Adrenal gland (tissue), 12 donors: ENCODE results near the gene PRRT4. TPM values are rescaled to one million over a fixed set of nuclear protein-coding genes. Genes with fewer than 3 reads are reported as not detected.

Source experiments
- DNase-seq, 7 donors: peaks; one replicate each; pipeline ENCODE4 v3.0.0-alpha.2; 2019 to 2020
- H3K27ac ChIP-seq, 5 donors: fragments of 200-600 bp; sonication (generic) in 4 of 5; 1 replicate in 3 of 5; 2 replicates in 2 of 5; pipeline versions ENCODE4 v1.5.1 to v1.8.0; 2016 to 2020; ENCODE audit warnings: mild to moderate bottlenecking in 1 of 5
- H3K27me3 ChIP-seq: fragments of 200-600 bp; 2 replicates; pipeline ENCODE4 v1.8.0; 2021
- H3K36me3 ChIP-seq, 2 donors: fragments of 200-600 bp; replicated peaks in 1 of 2; 1 replicate in 1 of 2; 2 replicates in 1 of 2; pipeline versions ENCODE4 v1.5.1 to v1.8.0; 2018 to 2022
- H3K4me1 ChIP-seq, 2 donors: fragments of 200-600 bp; replicated peaks in 1 of 2; 1 replicate in 1 of 2; 2 replicates in 1 of 2; pipeline versions ENCODE4 v1.5.1 to v1.8.0; 2018 to 2021
- H3K4me3 ChIP-seq, 4 donors: fragments of 200-600 bp; sonication (generic) in 3 of 4; one replicate each; pipeline ENCODE4 v1.5.1; 2016 to 2018
- H3K9me3 ChIP-seq, 3 donors: fragments of 200-600 bp; sonication (generic) in 1 of 3; replicated peaks in 1 of 3; 1 replicate in 2 of 3; 2 replicates in 1 of 3; pipeline versions ENCODE4 v1.5.1 to v1.8.0; 2016 to 2021
- POLR2A ChIP-seq, 2 donors: fragments of 450-650 bp; IDR thresholded peaks; one replicate each; pipeline ENCODE4 v1.6.1; 2017; ENCODE audit warnings: antibody characterized with exemption in 2 of 2, mild to moderate bottlenecking in 2 of 2, moderate library complexity in 1 of 2
- WGBS, 4 donors: extraction: QIAGEN DNeasy Blood & Tissue Kit in 2 of 4; methylation state at CpG; one replicate each; pipeline versions ENCODE4 v1.1.5 to v1.1.7; 2013 to 2017; 5-methylcytosine and 5-hydroxymethylcytosine counted together
- intact Hi-C, 2 donors: fragments of 100-400 bp; cut with DNase I; formaldehyde crosslinking; loops; one replicate each; pipeline versions ENCODE4 v1.14.1 to v1.15.0; 2022 to 2023
- polyA plus RNA-seq, 3 donors: library from polyadenylated mRNA; stranded (reverse); fragments of 200-250 nt in 2 of 3; fragments of 350-450 nt in 1 of 3; fragmentation: Illumina TruSeq in 1 of 3; extraction: RNeasy Lipid Tissue Mini Kit (QIAGEN cat#74804) in 1 of 3; gene quantifications; one replicate each; pipeline ENCODE4 v1.2.3, GENCODE V29; 2013 to 2014
- total RNA-seq, 9 donors: library from RNA; depleted of rRNA in 4 of 9; stranded (reverse); fragments of >200 nt in 4 of 9; fragments of 120-200 nt in 1 of 9; fragmentation: NEBNext Ultra II Directional in 1 of 9; extraction: Animal tissue kit (Norgen Biotek cat#: 25700) in 1 of 9; gene quantifications; one replicate each; pipeline versions ENCODE4 v1.1.0 to v1.2.4, GENCODE V29; 2013 to 2023
- TF ChIP-seq, protein P1 (sequence below), 6 experiments: fragments of 450-650 bp in 4 of 6; fragments of 200-600 bp in 2 of 6; sonication (generic) in 1 of 6; IDR thresholded peaks; 1 replicate in 5 of 6; 2 replicates in 1 of 6; pipeline versions ENCODE4 v1.5.1 to v1.8.0; 2016 to 2021; ENCODE audit warnings: antibody characterized with exemption in 6 of 6, mild to moderate bottlenecking in 2 of 6, moderate library complexity in 1 of 6
- donor health status: healthy with polysubstance abuse.
- donor health status: Bipolar disorder and iron deficiency.
- donor health status: DM: yes; HTN: yes; CAD: no.
- donor health status: DM: no; HTN: no; CAD: no.
- donor health status: DM: no; HTN: no; CAD: no.
- donor health status: DM: yes; HTN: yes; CAD: no.

Gene PRRT4
- total and polyA plus RNA-seq, 12 donors: 0.23 to 7.7 (median 1.1) TPM; not detected in 1

DNA sequence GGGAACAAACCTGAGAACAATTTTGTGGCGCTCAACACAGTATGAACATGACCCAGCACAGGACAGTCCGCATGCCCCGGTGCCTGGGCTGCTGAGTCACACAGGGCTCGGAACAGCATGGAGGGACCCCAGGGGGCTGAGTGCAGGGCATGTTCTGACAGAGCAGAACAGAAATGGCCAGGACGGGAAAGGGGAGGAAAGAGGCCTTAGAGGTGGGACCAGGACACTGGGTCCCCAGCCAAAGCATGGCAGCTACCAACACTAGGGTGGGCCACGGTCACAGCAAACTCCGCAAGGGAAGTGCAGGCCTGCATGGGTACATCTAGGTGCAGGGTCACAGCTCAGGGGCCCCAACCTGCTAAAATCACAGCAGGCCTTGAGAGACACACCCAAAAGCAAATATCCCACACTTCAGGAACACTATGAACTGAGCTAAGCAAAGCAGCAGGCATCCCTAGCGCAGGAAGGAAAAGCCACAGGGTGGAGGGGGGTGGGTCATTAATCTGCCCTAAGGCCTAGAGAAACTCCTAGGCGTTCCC, 42.7 kb upstream of the PRRT4 start:
- no peak overlapping the region for H3K27ac ChIP-seq
- intact Hi-C loops: loop anchor here in 1 of 2 donors (10.0 kb wide), 1 partner anchor 61 kb away; no protein-coding TSS in a partner anchor
- WGBS, 4 donors: 85 to 91% (median 90%) methylated on average over 8 to 9 of the region's 9 CpGs
- TF ChIP-seq, protein P1, sequence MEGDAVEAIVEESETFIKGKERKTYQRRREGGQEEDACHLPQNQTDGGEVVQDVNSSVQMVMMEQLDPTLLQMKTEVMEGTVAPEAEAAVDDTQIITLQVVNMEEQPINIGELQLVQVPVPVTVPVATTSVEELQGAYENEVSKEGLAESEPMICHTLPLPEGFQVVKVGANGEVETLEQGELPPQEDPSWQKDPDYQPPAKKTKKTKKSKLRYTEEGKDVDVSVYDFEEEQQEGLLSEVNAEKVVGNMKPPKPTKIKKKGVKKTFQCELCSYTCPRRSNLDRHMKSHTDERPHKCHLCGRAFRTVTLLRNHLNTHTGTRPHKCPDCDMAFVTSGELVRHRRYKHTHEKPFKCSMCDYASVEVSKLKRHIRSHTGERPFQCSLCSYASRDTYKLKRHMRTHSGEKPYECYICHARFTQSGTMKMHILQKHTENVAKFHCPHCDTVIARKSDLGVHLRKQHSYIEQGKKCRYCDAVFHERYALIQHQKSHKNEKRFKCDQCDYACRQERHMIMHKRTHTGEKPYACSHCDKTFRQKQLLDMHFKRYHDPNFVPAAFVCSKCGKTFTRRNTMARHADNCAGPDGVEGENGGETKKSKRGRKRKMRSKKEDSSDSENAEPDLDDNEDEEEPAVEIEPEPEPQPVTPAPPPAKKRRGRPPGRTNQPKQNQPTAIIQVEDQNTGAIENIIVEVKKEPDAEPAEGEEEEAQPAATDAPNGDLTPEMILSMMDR (IDR thresholded peaks at IDR 0.05): no peak
- no peak for TF ChIP-seq POLR2A (IDR thresholded peaks at IDR 0.05)
- H3K4me3 ChIP-seq: no peak overlapping the region
- DNase-seq: no peak
- no peaks in the 10 kb centered on the region for H3K9me3 ChIP-seq
- H3K4me1 ChIP-seq: peaks cover 6 to 32% of the 10 kb centered on the region in 2 donors
- H3K36me3 ChIP-seq: peaks cover 0 to 15% of the 10 kb centered on the region in 2 donors
- H3K27me3 ChIP-seq: no peaks in the 10 kb centered on the region

DNA sequence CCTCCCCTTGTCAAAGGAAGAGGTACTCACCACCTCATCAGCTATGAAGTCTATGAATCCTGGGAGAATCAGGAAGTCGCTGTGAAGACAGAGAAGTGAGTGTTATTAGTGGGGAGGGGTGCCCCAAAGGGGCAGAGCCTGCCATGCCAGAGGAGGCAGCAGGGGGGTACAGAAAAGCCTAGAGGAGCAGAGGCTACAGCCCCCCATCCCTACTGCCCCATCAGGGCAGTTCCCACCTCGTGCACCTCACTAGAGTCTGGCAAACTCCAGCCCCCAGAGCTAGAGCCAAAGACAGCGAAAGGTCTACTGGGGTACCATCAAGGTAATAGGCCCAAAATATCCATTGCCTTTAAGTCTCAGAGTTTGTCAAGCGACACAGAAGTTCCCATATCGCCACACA, 42.2 kb upstream of the PRRT4 start:
- WGBS, 4 donors: 91 to 97% (median 94%) methylated on average over 4 to 5 of the region's 5 CpGs
- H3K4me3 ChIP-seq: no peak overlapping the region
- intact Hi-C loops: loop anchor here in 1 of 2 donors (10.0 kb wide), 1 partner anchor 61 kb away; no protein-coding TSS in a partner anchor
- no peaks in the 10 kb centered on the region for H3K9me3 ChIP-seq
- no peak for DNase-seq
- TF ChIP-seq, protein P1 (IDR thresholded peaks at IDR 0.05): no peak
- no peak for TF ChIP-seq POLR2A (IDR thresholded peaks at IDR 0.05)
- H3K36me3 ChIP-seq: peaks cover 0 to 15% of the 10 kb centered on the region in 2 donors
- peaks cover 6 to 32% of the 10 kb centered on the region in 2 donors for H3K4me1 ChIP-seq
- no peak overlapping the region for H3K27ac ChIP-seq
- no peaks in the 10 kb centered on the region for H3K27me3 ChIP-seq

DNA sequence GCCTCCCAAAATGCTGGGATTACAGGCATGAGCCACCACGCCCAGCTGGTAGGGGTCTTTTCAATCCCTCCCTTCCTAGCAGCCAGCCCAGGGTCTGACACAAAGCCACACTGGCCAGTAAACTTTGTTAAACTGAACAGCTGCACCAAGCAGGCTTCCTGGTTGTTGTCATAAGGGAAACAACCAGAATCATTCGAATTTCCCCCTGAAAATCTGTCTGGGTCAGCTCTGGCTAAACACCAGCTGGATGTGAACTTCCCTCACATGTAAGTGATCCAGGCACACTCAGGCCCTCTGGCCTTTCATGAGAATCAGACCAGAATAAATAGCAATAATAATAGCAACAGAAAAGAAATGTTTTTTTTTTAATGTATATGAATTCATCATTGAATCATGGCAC, 40.9 kb upstream of the PRRT4 start:
- TF ChIP-seq, protein P1 (IDR thresholded peaks at IDR 0.05): no peak
- TF ChIP-seq POLR2A (IDR thresholded peaks at IDR 0.05): no peak
- 44 to 80% (median 77%) methylated on average over 1 to 2 of the region's 2 CpGs for WGBS, 4 donors
- H3K9me3 ChIP-seq: no peaks in the 10 kb centered on the region
- peaks cover 0 to 24% of the 10 kb centered on the region in 2 donors for H3K36me3 ChIP-seq
- DNase-seq: no peak
- peaks cover 6 to 26% of the 10 kb centered on the region in 2 donors for H3K4me1 ChIP-seq
- intact Hi-C loops: loop anchor here in 1 of 2 donors (10.0 kb wide), 1 partner anchor 62 kb away; no protein-coding TSS in a partner anchor
- H3K4me3 ChIP-seq: no peak overlapping the region
- no peak overlapping the region for H3K27ac ChIP-seq
- no peaks in the 10 kb centered on the region for H3K27me3 ChIP-seq

DNA sequence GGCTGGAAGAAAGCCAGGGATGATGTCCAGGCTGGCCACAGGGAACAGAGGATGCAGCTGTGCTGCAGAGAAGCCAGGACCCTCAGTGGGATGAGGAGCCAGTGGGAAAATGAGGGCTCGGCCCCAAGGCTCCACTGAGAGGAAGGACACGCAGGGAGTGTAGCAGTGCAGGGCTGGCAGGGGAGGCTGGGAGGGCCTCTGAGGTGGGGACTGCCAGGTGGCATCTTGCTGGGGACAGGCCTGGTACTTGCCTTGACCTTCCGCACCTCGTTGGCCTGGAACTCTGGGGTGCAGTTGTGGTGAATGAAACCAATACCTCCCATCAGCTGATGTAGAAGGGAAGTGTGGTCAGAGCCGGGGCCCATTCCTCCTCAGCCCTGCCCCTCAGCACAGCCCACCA, 39.1 kb upstream of the PRRT4 start:
- Histone ChIP-seq H3K9me3 (no peaks in the 10 kb centered on the region), H3K27ac (no peak overlapping the region), H3K4me1 (peaks cover 5 to 16% of the 10 kb centered on the region in 2 donors), H3K4me3 (no peak overlapping the region), H3K36me3 (peaks cover 0 to 42% of the 10 kb centered on the region in 2 donors), H3K27me3 (no peaks in the 10 kb centered on the region)
- no peak for TF ChIP-seq POLR2A (IDR thresholded peaks at IDR 0.05)
- TF ChIP-seq, protein P1 (IDR thresholded peaks at IDR 0.05): no peak
- DNase-seq: no peak
- intact Hi-C loops: loop anchor here in 1 of 2 donors (10.0 kb wide), 1 partner anchor 64 kb away; no protein-coding TSS in a partner anchor
- 87 to 94% (median 91%) methylated on average over 3 to 5 of the region's 5 CpGs for whole genome bisulfite sequencing, 4 donors
